ENCODE data around the gene DBNDD1.
"Not testable (repeated sequence)": the region's sequence is repeated elsewhere in the genome, so short reads cannot be mapped to it uniquely, and the experiment has no call there.

DBNDD1 gene

DNA sequence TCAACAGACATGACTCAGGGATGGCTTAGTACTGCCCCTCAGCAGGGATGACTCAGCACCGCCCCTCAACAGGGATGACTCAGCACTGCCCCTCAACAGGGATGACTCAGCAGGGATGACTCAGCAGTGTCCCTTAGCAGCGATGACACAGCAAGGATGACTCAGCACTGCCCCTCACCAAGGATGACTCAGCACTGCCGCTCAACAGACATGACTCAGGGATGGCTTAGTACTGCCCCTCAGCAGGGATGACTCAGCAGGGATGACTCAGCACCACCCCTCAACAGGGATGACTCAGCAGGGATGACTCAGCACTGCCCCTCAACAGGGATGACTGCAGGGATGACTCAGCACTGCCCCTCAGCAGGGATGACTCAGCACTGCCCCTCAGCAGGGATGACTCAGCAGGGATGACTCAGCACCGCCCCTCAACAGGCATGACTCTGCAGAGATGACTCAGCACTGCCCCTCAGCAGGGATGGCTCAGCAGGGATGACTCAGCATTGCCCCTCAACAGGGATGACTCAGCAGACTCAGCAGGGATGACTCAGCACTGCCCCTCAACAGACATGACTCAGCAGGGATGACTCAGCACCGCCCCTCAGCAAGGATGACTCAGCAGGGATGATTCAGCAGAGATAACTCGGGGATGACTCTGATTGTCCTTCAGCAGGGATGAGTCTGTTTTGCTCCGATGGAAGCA, 23.6 kb downstream of the DBNDD1 start:
- not testable (repeated sequence) for H3K4me1 ChIP-seq (ENCODE audit: control insufficient read depth, insufficient read depth, low read length); H3K4me3 ChIP-seq (ENCODE audit: low read length); H3K27me3 ChIP-seq (ENCODE audit: control insufficient read depth, insufficient read depth, low read length); H3K9ac ChIP-seq (ENCODE audit: low read depth, low read length); H3K4me2 ChIP-seq (ENCODE audit: low read length)
- H3K36me3 ChIP-seq (ENCODE audit: insufficient read depth, low read length), result peaks cover 55% of the 10 kb centered on the region
- H3K9me3 ChIP-seq (replicated peaks; ENCODE audit: low read length), result peaks cover 32% of the 10 kb centered on the region

DNA sequence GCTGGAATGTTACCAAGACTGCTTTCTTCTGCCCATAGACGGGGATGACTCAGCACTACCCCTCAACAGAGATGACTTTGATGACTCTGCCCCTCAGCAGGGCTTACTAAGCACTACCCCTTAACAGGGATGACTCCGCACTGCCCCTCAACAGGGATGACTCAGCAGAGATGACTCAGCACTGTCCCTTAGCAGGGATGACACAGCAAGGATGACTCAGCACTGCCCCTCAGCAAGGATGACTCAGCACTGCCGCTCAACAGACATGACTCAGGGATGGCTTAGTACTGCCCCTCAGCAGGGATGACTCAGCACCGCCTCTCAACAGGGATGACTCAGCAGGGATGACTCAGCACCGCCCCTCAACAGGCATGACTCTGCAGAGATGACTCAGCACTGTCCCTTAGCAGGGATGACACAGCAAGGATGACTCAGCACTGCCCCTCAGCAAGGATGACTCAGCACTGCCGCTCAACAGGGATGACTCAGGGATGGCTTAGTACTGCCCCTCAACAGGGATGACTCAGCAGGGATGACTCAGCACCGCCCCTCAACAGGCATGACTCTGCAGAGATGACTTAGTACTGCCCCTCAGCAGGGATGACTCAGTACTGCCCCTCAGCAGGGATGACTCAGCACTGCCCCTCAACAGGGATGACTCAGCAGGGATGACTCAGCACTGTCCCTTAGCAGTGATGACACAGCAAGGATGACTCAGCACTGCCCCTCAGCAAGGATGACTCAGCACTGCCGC, 24.4 kb downstream of the DBNDD1 start:
- H3K9me3 ChIP-seq (replicated peaks; ENCODE audit: low read length), result peaks cover 32% of the 10 kb centered on the region
- H3K4me1 ChIP-seq (ENCODE audit: control insufficient read depth, insufficient read depth, low read length); H3K27me3 ChIP-seq (ENCODE audit: control insufficient read depth, insufficient read depth, low read length); H3K4me3 ChIP-seq (ENCODE audit: low read length); H3K9ac ChIP-seq (ENCODE audit: low read depth, low read length); H3K4me2 ChIP-seq (ENCODE audit: low read length): not testable (repeated sequence)
- peaks cover 54% of the 10 kb centered on the region for H3K36me3 ChIP-seq (ENCODE audit: insufficient read depth, low read length)

DNA sequence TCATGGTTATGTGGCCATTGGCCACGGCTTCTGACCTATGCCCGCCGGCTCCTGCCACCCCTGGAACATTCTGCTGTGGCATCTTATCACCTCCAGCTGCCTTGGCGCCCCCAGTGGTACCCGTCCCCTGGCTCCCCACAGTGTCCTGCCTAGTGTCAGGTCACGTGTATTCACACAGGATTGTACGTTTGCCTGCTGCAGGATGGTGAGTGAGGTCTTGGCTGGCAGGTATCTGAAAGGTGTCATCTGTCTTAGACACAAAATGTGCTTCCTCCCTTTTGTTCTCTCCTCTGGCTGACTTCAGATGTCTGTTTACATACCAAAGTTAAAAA, 24.9 kb downstream of the DBNDD1 start:
- H3K36me3 ChIP-seq (ENCODE audit: insufficient read depth, low read length), result peaks cover 50% of the 10 kb centered on the region
- no peak overlapping the region for H3K4me2 ChIP-seq (ENCODE audit: low read length)
- H3K9ac ChIP-seq (ENCODE audit: low read depth, low read length), result no peak overlapping the region
- H3K4me3 ChIP-seq (ENCODE audit: low read length), result no peak overlapping the region
- H3K27me3 ChIP-seq (ENCODE audit: control insufficient read depth, insufficient read depth, low read length), result no peaks in the 10 kb centered on the region
- H3K4me1 ChIP-seq (ENCODE audit: control insufficient read depth, insufficient read depth, low read length), result no peaks in the 10 kb centered on the region
- peaks cover 32% of the 10 kb centered on the region for H3K9me3 ChIP-seq (replicated peaks; ENCODE audit: low read length)

DNA sequence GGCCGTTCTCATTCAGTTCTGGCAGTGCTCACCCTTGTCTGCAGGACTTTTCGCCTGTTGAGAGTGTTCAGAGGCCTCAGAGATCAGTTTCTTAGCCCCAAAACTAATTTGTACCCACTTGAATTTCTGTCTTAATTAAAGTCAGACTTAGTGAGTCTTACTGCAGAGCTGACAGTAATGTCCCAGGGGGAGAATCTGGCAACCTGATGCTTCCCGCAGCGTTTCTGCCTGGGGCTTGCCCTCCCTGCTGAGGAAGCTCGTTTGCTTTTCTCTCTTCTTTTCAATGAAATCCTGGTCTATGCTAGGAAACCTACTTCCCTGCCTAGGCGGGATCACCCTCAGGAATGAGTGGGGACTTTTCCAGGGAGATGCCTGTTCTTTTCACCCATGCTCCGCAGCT, 25.3 kb downstream of the DBNDD1 start:
- Histone ChIP-seq H3K4me1 (ENCODE audit: control insufficient read depth, insufficient read depth, low read length) (no peaks in the 10 kb centered on the region), H3K9ac (ENCODE audit: low read depth, low read length) (no peak overlapping the region), H3K4me3 (ENCODE audit: low read length) (no peak overlapping the region), H3K4me2 (ENCODE audit: low read length) (no peak overlapping the region), H3K36me3 (ENCODE audit: insufficient read depth, low read length) (peaks cover 51% of the 10 kb centered on the region), H3K9me3 (replicated peaks; ENCODE audit: low read length) (peaks cover 32% of the 10 kb centered on the region), H3K27me3 (ENCODE audit: control insufficient read depth, insufficient read depth, low read length) (no peaks in the 10 kb centered on the region)

DNA sequence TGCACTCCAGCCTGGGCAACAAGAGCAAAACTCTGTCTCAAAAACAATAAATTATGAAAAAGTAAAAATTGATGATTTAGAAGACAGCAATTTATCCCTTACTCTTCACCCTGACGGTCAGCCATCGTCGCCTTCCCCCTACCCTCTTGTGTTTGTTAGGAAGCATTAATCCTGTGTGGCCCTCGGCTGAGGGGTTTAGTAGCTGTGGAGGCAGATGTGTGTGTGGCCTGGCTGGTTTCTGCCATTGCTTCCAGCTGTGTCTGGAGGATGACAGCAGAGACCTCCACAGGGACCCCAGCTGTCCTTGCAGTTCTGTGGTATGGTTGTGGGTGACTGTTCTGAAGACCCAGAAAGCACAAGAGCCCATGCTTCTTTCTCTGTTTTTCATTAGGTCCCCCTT, 25.9 kb downstream of the DBNDD1 start:
- H3K4me2 ChIP-seq (ENCODE audit: low read length), result no peak overlapping the region
- H3K36me3 ChIP-seq (ENCODE audit: insufficient read depth, low read length), result peaks cover 54% of the 10 kb centered on the region
- peaks cover 32% of the 10 kb centered on the region for H3K9me3 ChIP-seq (replicated peaks; ENCODE audit: low read length)
- no peaks in the 10 kb centered on the region for H3K4me1 ChIP-seq (ENCODE audit: control insufficient read depth, insufficient read depth, low read length)
- H3K27me3 ChIP-seq (ENCODE audit: control insufficient read depth, insufficient read depth, low read length), result no peaks in the 10 kb centered on the region
- H3K4me3 ChIP-seq (ENCODE audit: low read length), result no peak overlapping the region
- H3K9ac ChIP-seq (ENCODE audit: low read depth, low read length), result no peak overlapping the region

DNA sequence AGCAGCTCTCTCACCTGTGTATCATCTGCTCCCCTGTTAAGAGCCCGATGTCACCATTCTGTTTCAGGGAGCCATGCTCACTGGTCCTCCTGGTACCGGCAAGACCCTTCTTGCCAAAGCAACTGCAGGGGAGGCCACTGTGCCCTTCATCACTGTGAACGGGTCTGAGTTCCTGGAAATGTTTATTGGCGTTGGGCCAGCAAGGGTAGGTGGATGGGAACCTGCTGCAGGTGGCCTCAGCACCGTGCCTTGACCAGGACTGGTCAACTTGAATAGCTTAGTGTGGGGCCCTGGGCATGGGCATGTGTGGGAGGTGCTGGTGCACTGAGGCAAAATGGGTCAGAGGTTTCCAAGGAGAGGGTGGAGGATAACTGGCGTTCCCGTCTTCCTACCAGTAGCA, 28.5 kb downstream of the DBNDD1 start:
- no peaks in the 10 kb centered on the region for H3K27me3 ChIP-seq (ENCODE audit: control insufficient read depth, insufficient read depth, low read length)
- no peak overlapping the region for H3K9ac ChIP-seq (ENCODE audit: low read depth, low read length)
- H3K4me3 ChIP-seq (ENCODE audit: low read length), result no peak overlapping the region
- H3K4me1 ChIP-seq (ENCODE audit: control insufficient read depth, insufficient read depth, low read length), result no peaks in the 10 kb centered on the region
- H3K36me3 ChIP-seq (ENCODE audit: insufficient read depth, low read length), result peaks cover 65% of the 10 kb centered on the region
- no peak overlapping the region for H3K4me2 ChIP-seq (ENCODE audit: low read length)
- H3K9me3 ChIP-seq (replicated peaks; ENCODE audit: low read length), result peaks cover 22% of the 10 kb centered on the region

DNA sequence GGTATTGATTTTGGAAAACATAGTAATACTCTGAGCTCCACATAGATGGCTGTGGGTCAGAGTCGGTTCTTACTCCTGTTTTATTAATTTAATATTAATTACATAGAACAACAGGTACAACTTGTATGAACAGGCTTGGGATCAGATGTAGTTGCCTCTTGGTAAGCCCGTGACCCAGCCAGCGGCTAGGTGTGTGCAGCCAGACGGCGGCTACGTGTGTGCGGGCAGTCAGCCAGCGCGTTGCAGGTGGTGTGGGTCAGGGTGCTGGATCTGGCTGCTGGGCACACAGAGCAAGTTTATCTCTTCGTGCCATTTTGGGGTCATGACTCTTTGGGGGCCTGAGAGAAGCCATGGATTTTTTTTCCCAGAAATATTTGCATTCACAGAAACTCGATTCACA, 30.3 kb downstream of the DBNDD1 start:
- Histone ChIP-seq H3K9me3 (replicated peaks; ENCODE audit: low read length) (peaks cover 6% of the 10 kb centered on the region), H3K4me2 (ENCODE audit: low read length) (no peak overlapping the region), H3K9ac (ENCODE audit: low read depth, low read length) (no peak overlapping the region), H3K4me1 (ENCODE audit: control insufficient read depth, insufficient read depth, low read length) (no peaks in the 10 kb centered on the region), H3K36me3 (ENCODE audit: insufficient read depth, low read length) (peaks cover 71% of the 10 kb centered on the region), H3K4me3 (ENCODE audit: low read length) (no peak overlapping the region), H3K27me3 (ENCODE audit: control insufficient read depth, insufficient read depth, low read length) (no peaks in the 10 kb centered on the region)

DNA sequence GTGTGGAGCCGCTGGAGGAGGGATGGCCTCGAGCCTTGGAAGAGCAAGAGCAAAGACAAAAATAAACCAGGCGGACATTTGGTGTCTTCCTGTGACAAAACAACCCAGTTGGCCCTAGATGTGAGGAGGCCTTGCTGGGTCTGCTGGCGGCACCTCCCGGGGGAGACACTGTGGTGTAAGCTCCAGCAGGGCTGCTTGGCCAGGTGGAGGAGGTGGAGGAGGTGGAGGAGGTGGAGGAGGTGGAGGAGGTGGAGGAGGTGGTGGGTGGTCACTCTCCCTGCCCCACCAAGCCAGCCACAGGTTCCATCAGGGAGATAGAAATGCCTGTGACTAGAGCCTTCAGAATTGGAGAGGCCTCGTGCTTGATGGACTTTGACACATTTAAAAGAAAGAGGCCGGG, 32.1 kb downstream of the DBNDD1 start:
- Histone ChIP-seq H3K4me3 (ENCODE audit: low read length) (no peak overlapping the region), H3K9ac (ENCODE audit: low read depth, low read length) (no peak overlapping the region), H3K27me3 (ENCODE audit: control insufficient read depth, insufficient read depth, low read length) (no peaks in the 10 kb centered on the region), H3K9me3 (replicated peaks; ENCODE audit: low read length) (no peaks in the 10 kb centered on the region), H3K36me3 (ENCODE audit: insufficient read depth, low read length) (peaks cover 71% of the 10 kb centered on the region), H3K4me2 (ENCODE audit: low read length) (no peak overlapping the region), H3K4me1 (ENCODE audit: control insufficient read depth, insufficient read depth, low read length) (no peaks in the 10 kb centered on the region)

DNA sequence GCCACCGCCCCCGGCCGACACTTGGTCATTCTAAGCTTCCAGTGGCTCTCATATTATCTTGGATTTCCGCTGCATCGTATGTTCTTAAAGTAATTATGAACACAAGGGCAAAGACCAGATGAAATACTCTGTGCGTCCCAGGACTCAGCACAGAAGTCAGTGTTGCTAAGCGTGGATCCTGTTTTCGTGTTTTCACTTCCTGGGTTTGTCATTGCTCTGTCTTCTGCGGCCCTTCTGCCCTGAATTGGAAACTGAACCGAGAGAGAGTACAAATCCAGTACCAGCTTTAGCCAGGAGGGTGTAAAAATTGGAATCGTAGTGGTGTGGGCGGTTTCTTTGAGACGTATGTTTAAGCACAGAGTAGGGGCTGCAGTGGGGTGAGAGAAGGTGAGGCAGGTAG, 32.7 kb downstream of the DBNDD1 start:
- Histone ChIP-seq H3K27me3 (ENCODE audit: control insufficient read depth, insufficient read depth, low read length) (no peaks in the 10 kb centered on the region), H3K4me2 (ENCODE audit: low read length) (no peak overlapping the region), H3K9ac (ENCODE audit: low read depth, low read length) (no peak overlapping the region), H3K9me3 (replicated peaks; ENCODE audit: low read length) (no peaks in the 10 kb centered on the region), H3K4me3 (ENCODE audit: low read length) (no peak overlapping the region), H3K4me1 (ENCODE audit: control insufficient read depth, insufficient read depth, low read length) (no peaks in the 10 kb centered on the region), H3K36me3 (ENCODE audit: insufficient read depth, low read length) (peaks cover 70% of the 10 kb centered on the region)

DNA sequence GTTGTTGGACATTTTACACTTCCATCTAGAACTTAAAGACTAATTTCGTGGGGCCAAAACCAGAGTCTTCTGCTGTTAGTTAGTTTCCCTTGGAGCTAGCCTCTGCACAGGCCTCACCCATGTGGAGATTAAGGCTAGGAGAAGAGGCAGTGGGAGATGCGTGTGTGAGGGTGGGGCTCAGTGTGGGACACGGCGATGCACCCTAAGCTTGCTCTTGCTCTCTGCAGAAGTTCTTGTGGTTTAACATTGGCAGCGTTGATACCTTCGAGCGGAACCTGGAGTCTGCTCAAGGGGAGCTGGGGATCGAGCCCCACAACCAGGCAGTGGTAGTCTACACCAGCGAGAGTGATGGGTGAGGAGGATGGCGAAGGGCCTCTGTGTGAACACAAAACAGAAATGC, 34.0 kb downstream of the DBNDD1 start:
- Histone ChIP-seq H3K9ac (ENCODE audit: low read depth, low read length) (no peak overlapping the region), H3K36me3 (ENCODE audit: insufficient read depth, low read length) (peaks cover 61% of the 10 kb centered on the region)

DNA sequence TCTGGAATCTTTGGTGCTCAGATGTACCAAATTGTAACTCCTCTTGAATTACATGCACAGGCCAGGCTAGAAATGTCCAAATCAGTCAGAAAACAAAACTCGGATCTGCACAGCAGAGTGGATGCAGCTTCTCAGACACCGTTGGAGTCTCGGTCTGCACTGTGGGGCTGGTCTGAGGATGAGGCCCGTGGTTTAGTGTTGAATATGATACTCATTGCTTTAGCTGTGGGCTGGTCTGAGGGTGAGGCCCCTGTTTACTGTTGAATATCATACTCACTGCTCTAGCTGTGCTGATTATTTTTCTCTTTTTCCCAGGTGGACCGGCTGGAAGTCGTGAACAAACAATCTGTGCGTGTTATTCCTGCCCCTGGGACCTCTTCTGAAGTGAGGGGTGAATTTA, 35.0 kb downstream of the DBNDD1 start:
- Histone ChIP-seq H3K9me3 (replicated peaks; ENCODE audit: low read length) (no peaks in the 10 kb centered on the region), H3K4me2 (ENCODE audit: low read length) (no peak overlapping the region), H3K9ac (ENCODE audit: low read depth, low read length) (no peak overlapping the region), H3K27me3 (ENCODE audit: control insufficient read depth, insufficient read depth, low read length) (no peaks in the 10 kb centered on the region), H3K4me1 (ENCODE audit: control insufficient read depth, insufficient read depth, low read length) (no peaks in the 10 kb centered on the region), H3K36me3 (ENCODE audit: insufficient read depth, low read length) (peaks cover 66% of the 10 kb centered on the region), H3K4me3 (ENCODE audit: low read length) (no peak overlapping the region)

More for the DNA sequence above, 34.0 kb downstream of the DBNDD1 start:
- H3K4me1 ChIP-seq (ENCODE audit: control insufficient read depth, insufficient read depth, low read length), result no peaks in the 10 kb centered on the region
- H3K4me2 ChIP-seq (ENCODE audit: low read length), result no peak overlapping the region
- H3K27me3 ChIP-seq (ENCODE audit: control insufficient read depth, insufficient read depth, low read length), result no peaks in the 10 kb centered on the region
- no peaks in the 10 kb centered on the region for H3K9me3 ChIP-seq (replicated peaks; ENCODE audit: low read length)
- H3K4me3 ChIP-seq (ENCODE audit: low read length), result no peak overlapping the region

DNA sequence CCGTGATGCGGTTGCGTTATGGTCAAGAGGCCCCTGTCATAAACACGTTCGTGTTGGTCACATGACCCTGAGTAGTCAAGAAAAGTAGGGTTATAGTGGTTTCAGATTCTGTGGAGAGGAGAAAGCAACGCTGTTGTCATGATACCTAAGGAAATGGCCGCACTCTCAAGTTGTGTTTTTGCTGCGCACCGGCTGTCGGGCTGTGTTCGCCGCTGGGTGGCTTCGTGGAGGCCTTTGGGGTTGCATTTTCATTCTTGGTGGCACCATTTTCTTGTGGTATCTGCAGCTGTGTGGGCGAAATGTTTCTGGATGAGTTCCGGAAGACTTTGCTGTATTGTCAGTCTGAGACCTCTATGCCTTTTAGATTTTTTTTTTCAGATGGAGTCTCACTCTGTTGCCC, 35.7 kb downstream of the DBNDD1 start:
- Histone ChIP-seq H3K36me3 (ENCODE audit: insufficient read depth, low read length) (peaks cover 65% of the 10 kb centered on the region), H3K4me2 (ENCODE audit: low read length) (no peak overlapping the region), H3K9me3 (replicated peaks; ENCODE audit: low read length) (no peaks in the 10 kb centered on the region), H3K4me3 (ENCODE audit: low read length) (no peak overlapping the region), H3K4me1 (ENCODE audit: control insufficient read depth, insufficient read depth, low read length) (no peaks in the 10 kb centered on the region), H3K27me3 (ENCODE audit: control insufficient read depth, insufficient read depth, low read length) (no peaks in the 10 kb centered on the region), H3K9ac (ENCODE audit: low read depth, low read length) (no peak overlapping the region)
